SK-N-SH (cell line): ENCODE data around the gene CELSR3.

Experiments
- POLR2AphosphoS5 ChIP-seq: IDR thresholded peaks from 2 replicates; pipeline ENCODE4 v1.6.1; 2012; ENCODE audit warnings: low read depth, low read length
- RAD21 ChIP-seq: IDR thresholded peaks from 2 replicates; pipeline ENCODE4 v1.6.1; 2012; ENCODE audit warnings: mild to moderate bottlenecking, low read length
- TCF12 ChIP-seq: IDR thresholded peaks from 2 replicates; pipeline ENCODE4 v1.4.0; 2012

GRCh38 chr3:48696156-48696555 lies 33.5 kb upstream of the CELSR3 start:
- TF ChIP-seq POLR2AphosphoS5 (no peak), RAD21 (no peak), TCF12 (no peak)
